Brain pericyte (primary cell): ENCODE data around the gene IGLL5.
"Not testable (repeated sequence)": the region's sequence is repeated elsewhere in the genome, so short reads cannot be mapped to it uniquely, and the experiment has no call there.

Source experiments
- DNase-seq: peaks from one replicate; pipeline ENCODE4 v3.0.0-alpha.2; 2012; ENCODE audit warnings: low read depth, low spot score

The IGLL5 gene

DNA sequence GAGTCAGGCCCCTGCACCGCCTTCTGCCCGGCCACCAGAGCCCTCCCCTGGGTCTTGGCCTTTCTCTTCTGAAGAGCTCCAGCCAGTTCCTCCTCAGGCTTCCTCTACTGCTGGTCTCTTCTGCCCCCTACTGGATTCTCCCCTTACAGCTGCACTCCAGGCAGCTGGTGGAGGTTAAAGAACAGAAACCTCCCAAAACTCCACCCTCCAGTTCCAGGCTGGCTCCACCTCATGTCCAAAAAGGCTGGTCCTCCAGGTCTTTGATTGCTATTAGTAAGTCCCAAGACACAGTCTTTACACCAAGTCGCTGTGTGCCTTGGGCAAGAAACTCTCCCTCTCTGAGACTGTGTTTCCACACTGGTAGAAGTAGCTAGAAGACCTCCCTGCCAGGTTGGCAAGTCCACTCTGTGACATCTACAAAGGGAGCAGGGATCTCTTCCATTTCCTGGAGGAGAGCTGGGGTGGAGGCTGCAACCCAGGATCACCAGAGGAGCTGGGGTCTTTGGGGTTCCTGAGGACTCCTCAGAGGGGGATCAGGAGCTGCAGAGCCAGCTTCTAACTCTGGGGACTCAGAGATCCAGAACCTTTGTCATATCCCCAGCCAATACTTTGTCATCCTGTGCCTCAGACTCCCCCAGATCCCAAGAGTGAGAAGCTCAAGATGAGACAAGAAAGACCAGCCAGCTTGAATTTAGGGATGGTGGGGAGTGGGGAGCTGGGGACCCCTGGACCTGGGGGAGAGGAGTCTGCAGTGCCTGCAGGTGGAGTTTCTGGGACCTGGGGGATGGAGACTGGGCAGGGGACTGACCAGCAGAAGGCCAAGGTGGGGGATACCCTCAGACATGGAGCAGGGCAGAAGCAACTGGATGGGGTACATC is 3.4 kb upstream of the IGLL5 start:
- no peak for DNase-seq

DNA sequence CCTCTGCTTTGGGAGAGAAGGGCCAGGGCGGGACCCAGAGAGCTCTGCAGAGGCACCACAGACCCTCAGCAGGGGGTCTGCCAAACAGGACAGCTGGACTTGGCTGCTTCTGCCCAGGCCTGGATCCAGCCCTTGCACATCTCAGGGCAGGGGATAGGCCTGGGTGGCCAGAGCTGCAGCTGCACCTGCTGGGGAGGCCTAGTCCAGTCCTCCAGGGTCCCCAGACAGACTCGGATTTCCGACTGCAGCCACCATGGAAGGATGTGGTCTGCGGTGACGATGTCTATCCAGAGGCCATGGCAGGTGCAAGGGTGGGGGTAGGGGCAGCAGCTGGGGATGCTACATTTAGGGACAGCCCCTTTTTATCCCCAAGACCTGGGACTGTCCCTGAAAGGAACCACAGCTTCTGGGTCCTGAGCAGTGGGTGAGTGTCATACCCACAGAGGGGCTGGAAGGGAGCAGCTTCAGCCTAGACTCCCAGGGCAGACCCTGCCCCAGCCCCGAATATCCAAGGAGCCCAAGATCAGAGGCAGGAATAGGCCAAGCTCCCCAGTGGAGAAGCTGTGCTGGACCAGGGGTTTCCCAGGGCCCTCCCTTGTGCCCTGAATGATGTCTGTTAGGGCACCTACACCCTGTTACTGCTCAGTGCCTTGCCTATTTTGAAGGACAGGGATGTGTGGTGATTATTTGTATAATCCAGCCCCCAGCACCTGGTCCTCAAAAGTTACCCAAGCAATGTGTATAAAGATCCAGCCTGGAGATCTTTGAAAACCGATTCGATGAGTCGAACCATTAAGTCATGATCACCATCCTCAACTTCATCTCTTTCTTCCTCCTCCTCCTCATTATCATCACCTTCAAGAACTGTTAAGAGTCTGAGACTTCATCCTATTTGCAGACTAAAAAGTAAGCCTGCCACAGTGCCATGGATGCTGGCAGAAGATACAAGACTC is 2.5 kb upstream of the IGLL5 start:
- no peak for DNase-seq

DNA sequence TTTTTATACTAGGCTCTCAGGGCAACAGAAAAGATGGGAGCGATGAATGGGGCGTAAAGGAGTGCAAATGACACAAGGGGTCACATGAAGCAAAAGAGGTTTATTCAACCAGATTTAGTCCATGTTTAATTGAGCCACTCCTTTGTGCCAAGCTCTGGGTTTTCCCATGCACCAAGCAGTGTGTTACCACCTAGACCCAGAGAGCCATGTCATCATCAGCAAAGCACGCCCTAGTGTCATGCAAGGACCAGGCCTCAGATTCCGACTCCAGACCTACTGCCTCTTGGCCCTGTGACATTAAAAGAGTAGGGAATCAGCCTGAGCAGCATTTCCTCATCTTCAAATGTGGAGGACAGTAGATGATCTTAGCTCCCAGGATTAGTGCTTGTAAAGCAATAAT is 1.1 kb upstream of the IGLL5 start:
- no peak for DNase-seq

DNA sequence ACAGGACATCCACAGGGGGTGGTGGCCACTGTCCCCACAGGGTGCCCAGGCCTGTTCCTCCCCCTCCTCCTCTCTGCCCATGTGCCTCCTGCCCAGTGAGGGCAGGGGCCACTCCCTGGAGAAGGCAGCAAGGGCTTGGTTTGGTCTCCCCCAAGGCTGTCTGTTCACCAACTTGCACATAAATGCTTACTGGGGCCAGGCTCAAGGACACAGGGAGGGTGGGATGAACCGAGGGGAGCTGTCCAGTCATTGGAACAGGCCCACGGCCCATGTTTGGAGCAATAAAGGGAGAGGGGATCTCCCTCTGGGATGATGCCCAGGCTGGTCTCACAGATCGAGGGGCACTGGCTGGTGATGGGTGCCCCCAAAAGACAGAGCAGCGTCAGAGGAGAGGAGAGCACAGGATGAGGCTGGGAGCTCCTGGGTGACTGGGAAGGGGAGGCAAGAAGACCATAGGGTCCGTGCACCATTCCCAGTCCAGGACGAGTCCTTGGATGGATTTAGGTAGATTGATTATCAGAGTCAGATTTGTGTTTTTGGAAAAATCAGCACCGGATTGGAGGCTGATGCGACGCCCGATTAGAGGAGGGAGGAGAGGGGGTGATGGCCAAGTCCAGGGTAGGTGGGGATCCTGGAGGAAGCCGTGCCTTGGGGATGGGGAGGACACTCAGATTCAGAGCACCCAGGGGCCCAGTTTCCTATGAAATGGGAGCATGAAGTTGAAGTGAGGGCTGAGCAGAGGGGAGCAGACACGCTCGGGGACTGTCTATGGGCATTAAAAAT is 1.1 kb downstream of the IGLL5 start:
- no peak for DNase-seq

DNA sequence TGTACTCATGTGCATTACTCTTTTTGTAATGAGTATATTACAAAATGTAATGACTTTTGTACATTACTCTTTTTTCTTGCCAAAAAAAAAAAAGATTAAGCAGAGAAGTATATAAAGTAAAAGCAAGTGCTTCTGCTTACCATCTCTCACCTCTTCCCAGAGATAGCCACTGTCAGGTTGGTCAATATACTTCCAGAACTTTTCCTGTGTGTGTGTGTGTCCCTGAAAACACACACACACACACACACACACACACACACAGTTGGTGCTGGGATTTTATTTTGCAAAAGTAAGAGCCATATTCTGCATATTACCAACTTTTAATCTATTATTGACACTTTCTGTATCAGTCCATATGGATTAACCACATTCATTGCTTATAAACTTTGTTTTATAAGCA is 2.5 kb downstream of the IGLL5 start:
- no peak for DNase-seq

DNA sequence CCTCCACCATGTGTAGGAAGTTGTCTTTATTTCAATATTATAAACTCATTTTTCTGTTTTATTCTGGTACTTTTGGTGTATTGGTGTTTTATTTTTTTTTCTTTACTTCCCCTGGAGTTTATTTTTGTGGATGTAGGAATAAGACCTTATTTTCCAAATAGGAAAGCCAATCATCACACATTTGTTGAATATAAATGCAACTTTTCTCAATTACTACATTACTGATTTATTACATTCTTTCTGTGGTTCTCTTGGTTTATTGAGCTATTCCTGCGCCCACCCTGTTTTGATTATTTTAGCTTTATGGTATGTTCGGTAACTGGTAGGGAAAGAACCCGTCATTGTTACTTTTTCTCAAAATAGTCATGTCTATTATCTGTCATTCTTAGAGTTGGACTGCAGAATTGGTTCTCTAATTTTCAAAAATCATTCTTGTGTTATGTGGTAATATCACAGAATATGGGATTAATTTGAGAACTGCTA is 3.6 kb downstream of the IGLL5 start:
- DNase-seq = no peak

DNA sequence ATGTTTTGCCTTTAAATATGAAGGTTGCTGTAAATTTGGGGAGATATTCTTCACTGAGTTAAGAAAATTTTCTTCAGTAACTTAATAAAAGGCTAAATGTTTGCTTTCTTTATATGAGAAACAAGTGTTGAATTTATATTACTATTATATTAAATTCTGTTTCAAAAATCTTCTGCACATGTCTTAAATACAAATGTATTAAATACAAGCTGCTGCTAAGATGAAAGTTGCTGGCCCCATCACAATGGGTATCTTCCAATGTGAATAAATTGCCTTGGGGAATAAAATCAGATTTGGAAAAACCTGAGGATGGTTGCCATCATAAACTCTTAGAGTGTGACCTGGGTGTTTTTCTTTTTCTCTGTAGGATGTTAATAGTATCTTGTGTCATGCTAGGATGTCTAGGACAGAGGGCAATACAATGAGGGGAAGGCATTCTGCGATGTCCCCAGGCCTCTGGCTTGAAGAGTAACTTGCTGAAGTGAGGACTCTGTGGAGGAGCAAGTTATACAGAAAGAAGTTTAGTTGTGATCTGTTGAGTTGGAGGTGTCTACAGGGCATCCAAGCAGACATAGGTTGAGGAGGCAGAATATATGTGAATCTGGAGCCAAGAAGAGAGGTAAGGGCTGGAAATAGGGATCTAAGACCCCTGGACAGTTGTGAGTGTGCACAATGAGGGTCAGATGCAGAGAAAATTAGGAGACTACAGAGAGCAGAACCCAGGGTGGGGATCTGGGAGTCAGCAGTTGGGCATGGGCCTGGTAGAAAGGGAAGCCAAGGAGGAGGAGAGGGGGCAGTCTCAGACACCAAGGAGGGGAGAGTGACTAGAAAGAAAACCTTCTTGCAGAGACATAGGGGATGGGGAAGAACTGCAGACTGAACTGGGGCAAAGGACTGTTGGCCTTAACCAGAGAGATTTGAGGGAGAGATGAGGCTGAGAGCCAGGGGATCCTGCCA is 4.8 kb downstream of the IGLL5 start:
- no peak for DNase-seq

DNA sequence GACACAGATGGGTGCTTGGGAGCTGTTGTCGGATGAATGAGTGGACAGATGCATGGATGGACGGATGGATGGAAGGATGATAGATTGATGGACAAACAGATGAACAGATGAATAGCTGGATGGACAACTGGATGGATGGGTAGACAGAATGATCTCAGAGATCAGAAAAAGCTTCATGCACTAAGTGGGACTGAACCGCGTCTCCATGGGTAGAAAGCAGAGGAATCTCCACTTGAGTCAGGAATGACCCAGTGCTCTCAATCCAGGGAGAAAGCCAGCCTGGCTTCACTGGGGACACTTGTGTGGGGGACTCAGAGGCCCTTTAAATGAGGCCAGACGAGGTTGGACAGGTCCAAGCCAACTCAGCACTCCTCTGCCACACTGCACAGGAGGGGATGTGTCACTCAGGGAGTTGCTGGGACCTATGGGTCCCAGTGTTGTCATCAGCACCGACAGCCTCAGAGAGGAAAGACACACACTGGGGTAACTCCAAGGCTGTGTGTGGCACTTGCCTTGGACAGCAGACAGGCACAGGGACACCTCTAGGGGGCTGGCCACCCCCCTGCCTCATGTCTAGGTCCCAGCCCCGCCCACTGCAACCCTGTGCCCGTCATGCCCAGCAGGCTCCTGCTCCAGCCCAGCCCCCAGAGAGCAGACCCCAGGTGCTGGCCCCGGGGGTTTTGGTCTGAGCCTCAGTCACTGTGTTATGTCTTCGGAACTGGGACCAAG is 5.6 kb downstream of the IGLL5 start:
- no peak for DNase-seq

DNA sequence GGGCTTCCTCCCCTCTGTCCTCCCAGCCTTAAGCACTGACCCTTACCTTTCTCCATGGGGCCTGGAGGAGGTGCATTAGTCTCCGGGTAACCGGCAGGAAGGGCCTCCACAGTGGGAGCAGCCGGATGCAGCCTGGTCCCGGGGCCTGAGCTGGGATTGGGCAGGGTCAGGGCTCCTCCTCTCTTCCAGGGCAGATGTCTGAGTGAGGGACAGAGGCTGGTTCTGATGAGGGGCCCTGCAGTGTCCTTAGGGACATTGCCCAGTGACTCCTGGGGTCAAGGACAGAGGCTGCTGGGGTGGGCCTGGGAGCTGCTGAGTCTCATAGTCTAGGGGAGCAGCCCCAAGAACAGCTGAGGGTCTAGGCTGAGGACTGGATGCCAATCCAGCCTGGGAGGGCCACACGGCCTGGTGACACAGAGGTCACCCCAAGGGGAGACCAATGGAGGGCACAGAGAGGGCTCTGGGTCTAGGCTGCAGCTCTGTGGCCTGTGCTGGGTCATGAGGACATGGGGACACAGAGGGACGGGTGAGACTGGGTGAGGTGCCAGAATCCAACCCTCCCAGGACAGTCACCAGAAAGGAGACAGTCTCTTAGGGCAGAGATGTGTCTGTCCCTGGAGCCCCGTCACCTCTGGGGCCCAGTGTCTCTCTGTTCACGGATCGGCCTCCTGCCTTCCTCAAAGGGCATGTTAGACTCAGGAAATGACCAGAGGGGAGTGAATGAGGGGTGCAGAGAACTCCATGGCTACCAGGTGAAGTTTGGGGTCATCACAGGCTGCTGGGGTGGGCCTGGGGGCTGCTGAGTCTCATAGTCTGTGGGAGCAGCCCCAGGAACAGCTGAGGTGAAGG is 6.5 kb downstream of the IGLL5 start:
- no peak for DNase-seq

DNA sequence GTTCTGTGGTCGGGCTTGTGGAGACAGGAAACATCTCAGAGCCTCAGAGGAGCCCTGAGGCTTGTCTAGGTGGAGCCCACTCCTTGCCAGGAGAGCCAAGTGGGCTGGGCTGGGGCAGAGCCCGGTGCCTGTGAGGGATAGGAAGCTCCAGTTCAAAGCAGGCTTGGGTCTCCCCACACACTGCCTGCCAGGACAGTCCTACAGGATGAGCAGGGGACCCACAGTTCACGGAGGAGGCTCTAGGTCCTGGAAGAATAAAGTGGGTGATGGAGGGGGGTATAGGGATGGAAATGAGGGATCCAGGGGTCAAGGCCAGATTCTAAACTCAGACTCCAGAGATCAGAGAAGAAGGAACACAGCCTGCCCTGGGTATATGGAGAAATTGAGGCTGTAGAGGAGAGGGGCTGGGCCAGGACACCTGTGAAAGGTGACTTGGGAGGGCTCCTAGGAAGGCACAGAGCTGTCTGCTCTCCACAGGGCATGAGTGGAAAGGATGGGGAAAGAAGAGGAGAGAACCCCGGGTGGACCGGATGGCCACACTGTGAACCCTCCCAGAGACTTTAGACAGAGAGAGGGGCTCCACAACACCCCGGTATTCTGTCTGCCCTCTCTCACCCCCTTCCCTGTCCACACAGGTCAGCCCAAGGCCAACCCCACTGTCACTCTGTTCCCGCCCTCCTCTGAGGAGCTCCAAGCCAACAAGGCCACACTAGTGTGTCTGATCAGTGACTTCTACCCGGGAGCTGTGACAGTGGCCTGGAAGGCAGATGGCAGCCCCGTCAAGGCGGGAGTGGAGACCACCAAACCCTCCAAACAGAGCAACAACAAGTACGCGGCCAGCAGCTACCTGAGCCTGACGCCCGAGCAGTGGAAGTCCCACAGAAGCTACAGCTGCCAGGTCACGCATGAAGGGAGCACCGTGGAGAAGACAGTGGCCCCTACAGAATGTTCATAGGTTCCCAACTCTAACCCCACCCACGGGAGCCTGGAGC is 7.4 kb downstream of the IGLL5 start:
- DNase-seq = no peak

DNA sequence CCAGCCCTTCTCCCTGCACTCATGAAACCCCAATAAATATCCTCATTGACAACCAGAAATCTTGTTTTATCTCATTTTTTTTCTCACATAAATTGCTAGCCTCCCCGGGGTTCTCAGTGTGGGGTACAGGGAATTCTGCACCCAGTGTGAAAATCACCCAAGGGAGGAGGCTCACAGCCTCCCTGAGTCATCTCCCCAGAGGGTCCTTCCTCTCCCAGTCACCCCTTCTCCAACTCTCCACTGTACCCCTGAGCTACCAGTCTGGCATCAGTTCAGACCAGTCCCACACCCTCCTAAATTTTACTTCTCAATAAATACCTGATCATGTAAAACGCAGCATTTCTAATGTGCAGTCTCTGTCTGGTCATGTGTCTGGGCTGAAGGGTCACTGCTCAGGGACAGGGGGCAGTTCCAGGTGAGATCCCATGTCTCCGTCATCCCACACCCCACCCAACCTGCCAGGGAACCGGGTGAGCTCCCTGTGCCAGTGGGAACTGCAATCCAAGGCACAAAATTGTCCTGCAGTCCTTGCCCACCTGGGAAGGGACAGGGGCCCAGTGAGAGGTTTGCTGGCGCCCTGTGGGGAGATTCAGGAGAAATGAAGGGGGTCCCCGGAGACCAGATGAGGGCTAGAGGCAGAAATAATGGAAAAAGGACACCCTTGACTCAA is 8.3 kb downstream of the IGLL5 start:
- no peak for DNase-seq

DNA sequence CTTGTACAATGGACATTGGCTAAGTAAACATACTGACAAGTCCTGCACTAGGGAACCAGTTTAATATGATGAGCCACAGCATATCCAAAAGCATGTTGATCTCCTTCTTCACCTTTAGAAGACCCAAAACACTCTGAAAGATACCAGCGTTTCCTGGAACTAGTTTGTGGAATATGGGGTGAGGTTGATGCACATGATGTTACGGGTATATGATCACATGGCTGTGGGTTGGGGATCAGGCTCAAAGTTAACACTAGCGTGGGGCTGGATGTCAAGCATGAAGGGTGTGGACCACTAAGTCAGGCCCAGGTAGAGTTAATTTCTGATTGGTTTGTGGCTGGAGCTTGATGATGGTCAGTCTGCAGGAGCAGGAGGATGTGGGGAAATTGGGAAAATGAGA is 9.0 kb downstream of the IGLL5 start:
- DNase-seq = no peak

DNA sequence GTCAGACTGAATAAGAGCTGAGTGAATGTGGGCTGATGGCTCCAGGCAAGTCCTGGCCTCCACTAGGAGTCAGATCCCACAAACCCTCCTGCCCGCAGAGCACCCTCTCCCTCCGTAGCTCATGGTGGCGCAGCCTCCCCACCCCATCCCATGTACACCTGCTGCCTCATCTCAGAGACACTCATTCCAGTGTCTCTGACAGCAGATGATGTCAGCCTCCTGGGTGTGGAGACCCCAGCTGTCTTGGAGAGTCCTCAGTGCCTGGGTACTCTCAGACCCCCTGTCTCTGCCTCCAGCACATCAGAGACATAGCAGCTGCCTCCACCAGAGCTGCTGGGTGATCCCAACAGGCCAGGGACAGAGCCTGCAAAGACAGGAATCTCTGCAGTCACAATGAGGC is 9.5 kb downstream of the IGLL5 start:
- DNase-seq = no peak

DNA sequence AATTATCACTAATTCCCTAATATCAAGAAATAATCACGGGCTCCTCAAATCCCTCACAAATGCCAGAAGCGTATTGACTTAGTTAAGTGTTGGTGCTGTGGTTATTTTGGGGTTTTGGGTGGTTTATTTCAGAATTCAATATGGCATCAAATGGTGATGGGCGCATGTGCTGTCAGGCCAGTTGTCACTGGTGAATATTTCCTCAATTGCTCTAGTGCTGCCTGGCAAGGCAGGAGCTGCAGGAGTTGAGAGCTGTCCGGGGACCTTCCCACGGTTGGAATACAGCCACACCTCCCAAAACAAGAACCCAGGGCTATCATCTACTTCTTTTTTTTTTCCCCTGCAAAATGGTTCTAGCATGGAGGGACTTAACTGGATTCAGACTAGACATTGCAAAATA is 10.3 kb downstream of the IGLL5 start:
- no peak for DNase-seq

DNA sequence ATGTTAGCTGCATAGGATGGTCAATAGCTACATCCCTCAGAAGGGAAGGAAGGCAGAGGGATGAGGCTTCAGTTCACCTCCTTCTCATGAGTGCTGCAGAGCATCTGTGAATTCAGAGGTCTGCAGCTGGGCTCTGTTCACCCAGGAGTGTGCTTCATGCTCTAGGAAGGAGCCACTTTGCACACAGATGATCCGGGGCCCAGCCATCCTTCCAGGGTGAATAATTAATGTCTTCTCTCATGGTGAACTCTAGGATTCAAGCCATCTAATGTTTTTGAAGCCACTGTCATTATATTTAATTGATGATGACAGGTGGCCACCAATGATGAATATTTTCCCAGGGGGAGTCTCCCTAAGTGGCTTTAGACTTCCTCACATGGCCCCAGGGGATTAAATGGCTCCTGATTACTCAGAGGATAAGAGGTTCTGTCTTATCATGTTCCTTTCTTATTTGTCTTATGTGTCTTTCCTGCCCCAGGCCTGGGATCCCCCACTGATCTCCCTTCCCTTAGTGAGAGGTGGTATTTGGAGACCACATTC is 10.9 kb downstream of the IGLL5 start:
- DNase-seq = not testable (repeated sequence)

DNA sequence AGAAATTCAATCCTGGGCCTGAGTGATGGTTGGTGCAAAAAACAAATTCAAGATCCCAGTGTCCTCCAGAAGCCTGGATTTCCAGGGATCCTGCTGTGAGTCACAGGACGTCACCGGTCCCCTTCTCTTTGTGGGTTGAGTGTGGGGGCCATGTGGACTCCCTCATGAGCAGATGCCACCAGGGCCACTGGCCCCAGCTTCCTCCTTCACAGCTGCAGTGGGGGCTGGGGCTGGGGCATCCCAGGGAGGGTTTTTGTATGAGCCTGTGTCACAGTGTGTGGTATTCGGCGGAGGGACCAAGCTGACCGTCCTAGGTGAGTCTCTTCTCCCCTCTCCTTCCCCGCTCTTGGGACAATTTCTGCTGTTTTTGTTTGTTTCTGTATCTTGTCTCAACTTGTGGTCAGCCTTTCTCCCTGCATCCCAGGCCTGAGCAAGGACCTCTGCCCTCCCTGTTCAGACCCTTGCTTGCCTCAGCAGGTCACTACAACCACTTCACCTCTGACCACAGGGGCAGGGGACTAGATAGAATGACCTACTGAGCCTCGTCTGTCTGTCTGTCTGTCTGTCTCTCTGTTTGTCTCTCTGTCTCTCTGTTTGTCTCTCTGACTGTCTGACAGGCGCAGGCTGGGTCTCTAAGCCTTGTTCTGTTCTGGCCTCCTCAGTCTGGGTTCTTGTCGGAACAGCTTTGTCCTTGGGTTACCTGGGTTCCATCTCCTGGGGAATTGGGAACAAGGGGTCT is 11.9 kb downstream of the IGLL5 start:
- DNase-seq = not testable (repeated sequence)
